GM12878 (cell line): Measurements from ENCODE around the gene ARPP21. TPM values are rescaled to one million over a fixed set of nuclear protein-coding genes. Genes with fewer than 3 reads are reported as not detected.

Source experiments
- BRCA1 ChIP-seq: IDR thresholded peaks from 2 replicates; pipeline ENCODE4 v1.6.1; 2011; ENCODE audit warnings: low read depth, low read length, improper control_type of control experiment
- CTCF ChIP-seq, 3 experiments: IDR thresholded peaks in 2 of 3; conservative IDR thresholded peaks in 1 of 3; 2 replicates each; pipeline ENCODE4 v1.5.1; 2011; ENCODE audit warnings: low read depth in 3 of 3, low read length in 3 of 3, mild to moderate bottlenecking in 3 of 3, control low read depth in 2 of 3, moderate library complexity in 2 of 3, inconsistent platforms in 1 of 3, mixed read lengths in 1 of 3; ENCODE audit not compliant: control insufficient read depth in 2 of 3, insufficient read depth in 1 of 3; ENCODE audit errors: extremely low read depth in 1 of 3
- CUX1 ChIP-seq: IDR thresholded peaks from 2 replicates; pipeline ENCODE4 v1.6.1; 2012; ENCODE audit warnings: improper control_type of control experiment, low read depth, low read length; ENCODE audit not compliant: insufficient replicate concordance
- NKRF ChIP-seq: fragments of 450-650 bp; conservative IDR thresholded peaks from 2 replicates; pipeline ENCODE4 v1.6.1; 2017; ENCODE audit warnings: mild to moderate bottlenecking, moderate library complexity
- RBBP5 ChIP-seq: fragments of 200-600 bp; sonication (generic); conservative IDR thresholded peaks from 2 replicates; pipeline ENCODE4 v1.6.1; 2016
- polyA plus RNA-seq, 11 experiments: library from polyadenylated mRNA; depleted of rRNA in 4 of 11; unstranded in 6 of 11; stranded (reverse) in 5 of 11; fragments of >200 nt; fragmentation: Nextera tagmentation in 4 of 11; fragmentation: Illumina TruSeq in 1 of 11; extraction: Ambion mirVana in 4 of 11; extraction: Trizol in 1 of 11; gene quantifications; 1 replicate in 1 of 11; 2 replicates in 10 of 11; pipeline versions ENCODE4 v1.2.1 to v1.2.3, GENCODE V29; 2011 to 2016; ENCODE audit warnings: inconsistent platforms in 2 of 11, missing spikeins in 2 of 11, low read depth in 1 of 11
- total RNA-seq, 4 experiments: library from RNA; depleted of rRNA in 3 of 4; stranded (reverse); fragments of >200 nt in 3 of 4; fragmentation: Illumina TruSeq in 1 of 4; extraction: Trizol in 1 of 4; gene quantifications; 2 replicates each; pipeline versions ENCODE4 v1.2.1 to v1.2.3, GENCODE V29; 2013 to 2021

The ARPP21 gene
- total and polyA plus RNA-seq, 10 of the 15 experiments (the other 5 are each of a cell fraction or from before 2014, with no cell fraction given) = not detected

DNA sequence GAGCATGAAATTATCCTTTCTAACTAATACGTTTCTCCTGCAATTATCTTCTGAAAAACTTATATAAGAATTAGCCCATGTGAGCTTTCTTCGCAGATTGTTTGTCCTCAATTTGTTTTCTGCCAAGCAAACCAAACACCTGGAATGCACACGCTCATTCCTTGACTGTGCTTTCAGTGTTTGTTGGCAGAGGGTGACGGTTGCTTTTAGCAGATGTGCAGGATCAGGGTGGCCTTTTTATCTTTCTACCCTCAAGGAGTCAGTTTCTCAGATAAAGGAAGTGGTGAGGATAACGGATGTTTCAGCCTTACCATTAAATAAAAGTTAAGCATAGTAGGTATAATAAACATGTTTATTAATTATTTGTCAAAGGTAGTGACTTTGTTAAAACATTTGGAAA, 15.2 kb downstream of the ARPP21 start (continued):
- TF ChIP-seq NKRF = no peak
- no peak for TF ChIP-seq CUX1
- TF ChIP-seq BRCA1 = no peak
- no peak for TF ChIP-seq RBBP5
- TF ChIP-seq CTCF (IDR thresholded peaks at IDR 0.05 in 2 of 3, conservative IDR thresholded peaks at IDR 0.05 in 1 of 3; ENCODE audit: control insufficient read depth in 2 of 3, extremely low read depth in 1 of 3, insufficient read depth in 1 of 3, low read depth in 3 of 3, low read length in 3 of 3) = no peak
